H1 (cell line): ENCODE data around the gene PIGZ. TPM values are rescaled to one million over a fixed set of nuclear protein-coding genes. Genes with fewer than 3 reads are reported as not detected.

ENCODE experiments used
- CTCF ChIA-PET: fragments of 300-600 bp; sonication (Branson Sonifier 250); formaldehyde crosslinking; loops from one replicate; lab custom pipeline; 2021; ENCODE audit not compliant: partially characterized antibody; lab: Charles Lee
- POLR2A ChIA-PET: fragments of 300-600 bp; sonication (Branson Sonifier 250); formaldehyde crosslinking; loops from one replicate; lab custom pipeline; 2021; ENCODE audit warnings: inconsistent platforms; ENCODE audit not compliant: partially characterized antibody; lab: Charles Lee
- DNase-seq, 2 experiments: peaks; one replicate each; pipeline versions ENCODE4 v3.0.0 to v3.0.0-alpha.2; 2010 to 2022; ENCODE audit warnings: low spot score in 2 of 2, low read depth in 1 of 2, mixed read lengths in 1 of 2
- FAIRE-seq: peaks from 2 replicates; lab custom pipeline; 2011; peaks lifted over from hg19 to GRCh38; lab: Jason Lieb, UNC
- H2AFZ ChIP-seq: 2 replicates; pipeline ENCODE4 v1.8.1; 2012; ENCODE audit warnings: low read length, inconsistent platforms
- H2AK5ac ChIP-seq: 2 replicates; pipeline ENCODE4 v1.6.1; 2013; ENCODE audit warnings: low read depth, low read length
- H2BK120ac ChIP-seq: replicated peaks from 2 replicates; pipeline ENCODE3; 2013; ENCODE audit warnings: low read depth, low read length, inconsistent platforms
- H2BK12ac ChIP-seq: 2 replicates; pipeline ENCODE4 v1.6.1; 2013; ENCODE audit warnings: low read depth, low read length
- H2BK15ac ChIP-seq: 2 replicates; pipeline ENCODE4 v1.6.1; 2013; ENCODE audit warnings: low read length
- H2BK20ac ChIP-seq: 2 replicates; pipeline ENCODE4 v1.6.1; 2013; ENCODE audit warnings: low read length
- H2BK5ac ChIP-seq: 2 replicates; pipeline ENCODE4 v1.6.1; 2013; ENCODE audit warnings: low read depth, low read length
- H3K14ac ChIP-seq: 2 replicates; pipeline ENCODE4 v1.6.1; 2013; ENCODE audit warnings: inconsistent platforms; ENCODE audit not compliant: insufficient read length
- H3K18ac ChIP-seq: 2 replicates; pipeline ENCODE4 v1.6.1; 2013; ENCODE audit warnings: low read length; ENCODE audit errors: extremely low read depth
- H3K23ac ChIP-seq: 2 replicates; pipeline ENCODE4 v1.6.1; 2013; ENCODE audit warnings: inconsistent platforms; ENCODE audit not compliant: insufficient read length
- H3K23me2 ChIP-seq: 2 replicates; pipeline ENCODE4 v1.6.1; 2013; ENCODE audit warnings: low read depth, low read length
- H3K27ac ChIP-seq: 2 replicates; pipeline ENCODE4 v1.6.1; 2011; ENCODE audit warnings: low read depth, low read length, inconsistent platforms
- H3K27me3 ChIP-seq, 4 experiments: replicated peaks in 1 of 4; 1 replicate in 1 of 4; 2 replicates in 3 of 4; pipeline versions ENCODE4 v1.6.1 to v1.8.1; 2011 to 2013; ENCODE audit warnings: low read length in 3 of 4, mild to moderate bottlenecking in 3 of 4, inconsistent platforms in 2 of 4, mixed read lengths in 2 of 4, moderate library complexity in 1 of 4; ENCODE audit not compliant: control insufficient read depth in 3 of 4, insufficient read depth in 3 of 4; ENCODE audit errors: extremely low read depth in 1 of 4
- H3K36me3 ChIP-seq, 4 experiments: 2 replicates each; pipeline versions ENCODE4 v1.6.1 to v1.8.1; 2011 to 2013; ENCODE audit warnings: mild to moderate bottlenecking in 4 of 4, low read length in 3 of 4, moderate library complexity in 2 of 4, control low read depth in 1 of 4, inconsistent platforms in 1 of 4; ENCODE audit not compliant: insufficient read depth in 4 of 4, control insufficient read depth in 2 of 4
- H3K4ac ChIP-seq: replicated peaks from 2 replicates; pipeline ENCODE3; 2013; ENCODE audit warnings: low read length, low read depth, mixed read lengths, inconsistent platforms; ENCODE audit not compliant: insufficient read length
- H3K4me1 ChIP-seq, 4 experiments: replicated peaks in 1 of 4; 1 replicate in 1 of 4; 2 replicates in 3 of 4; pipeline versions ENCODE4 v1.6.1 to v1.8.1; 2011 to 2013; ENCODE audit warnings: low read length in 3 of 4, inconsistent platforms in 2 of 4, mixed read lengths in 1 of 4; ENCODE audit not compliant: insufficient read depth in 4 of 4, control insufficient read depth in 3 of 4
- H3K4me2 ChIP-seq, 2 experiments: 2 replicates each; pipeline versions ENCODE4 v1.6.1 to v1.8.1; 2011 to 2013; ENCODE audit warnings: low read depth in 2 of 2, low read length in 2 of 2, control low read depth in 1 of 2, inconsistent platforms in 1 of 2, mild to moderate bottlenecking in 1 of 2; ENCODE audit not compliant: insufficient read depth in 1 of 2
- H3K4me3 ChIP-seq, 4 experiments: fragments of 200-600, 300-600 bp in 1 of 4; sonication (generic), shearing (Covaris generic), sonication (Bioruptor Twin) in 1 of 4; 2 replicates each; pipeline versions ENCODE4 v1.5.1 to v1.8.1; 2011 to 2016; ENCODE audit warnings: low read length in 4 of 4, low read depth in 3 of 4, control low read depth in 2 of 4, inconsistent platforms in 2 of 4, mild to moderate bottlenecking in 2 of 4, mixed read lengths in 1 of 4, moderate library complexity in 1 of 4; ENCODE audit not compliant: insufficient read depth in 2 of 4; ENCODE audit errors: extremely low read depth in 1 of 4
- H3K56ac ChIP-seq: replicated peaks from 2 replicates; pipeline ENCODE3; 2013; ENCODE audit warnings: low read depth, mild to moderate bottlenecking, mixed read lengths, low read length, inconsistent platforms; ENCODE audit not compliant: insufficient read length
- H3K79me1 ChIP-seq: 2 replicates; pipeline ENCODE4 v1.6.1; 2013; ENCODE audit warnings: low read depth, low read length, control low read depth
- H3K79me2 ChIP-seq, 2 experiments: 2 replicates each; pipeline versions ENCODE4 v1.6.1 to v1.8.1; 2012 to 2013; ENCODE audit warnings: low read length in 2 of 2, mild to moderate bottlenecking in 2 of 2, inconsistent platforms in 1 of 2; ENCODE audit not compliant: insufficient read depth in 2 of 2, control insufficient read depth in 1 of 2
- H3K9ac ChIP-seq, 4 experiments: replicated peaks in 1 of 4; 1 replicate in 1 of 4; 2 replicates in 3 of 4; pipeline versions ENCODE4 v1.6.1 to v1.8.1; 2011 to 2013; ENCODE audit warnings: low read depth in 3 of 4, low read length in 3 of 4, control low read depth in 2 of 4, mild to moderate bottlenecking in 2 of 4, moderate library complexity in 2 of 4, inconsistent platforms in 1 of 4; ENCODE audit errors: extremely low read depth in 1 of 4
- H3K9me3 ChIP-seq, 2 experiments: 2 replicates each; pipeline versions ENCODE4 v1.6.1 to v1.8.1; 2012 to 2013; ENCODE audit warnings: mild to moderate bottlenecking in 2 of 2, moderate library complexity in 2 of 2, control low read depth in 1 of 2, inconsistent platforms in 1 of 2, low read depth in 1 of 2, low read length in 1 of 2, mixed read lengths in 1 of 2; ENCODE audit not compliant: insufficient read depth in 2 of 2
- H4K20me1 ChIP-seq, 2 experiments: replicated peaks in 1 of 2; 2 replicates each; pipeline versions ENCODE3 to v1.8.1; 2011 to 2013; ENCODE audit warnings: inconsistent platforms in 2 of 2, low read length in 2 of 2, mild to moderate bottlenecking in 1 of 2; ENCODE audit not compliant: insufficient read depth in 2 of 2, control insufficient read depth in 1 of 2
- H4K5ac ChIP-seq: 2 replicates; pipeline ENCODE4 v1.6.1; 2013; ENCODE audit warnings: low read length, low read depth, mixed read lengths, inconsistent platforms; ENCODE audit not compliant: insufficient read length
- H4K8ac ChIP-seq: 2 replicates; pipeline ENCODE4 v1.8.0; 2013; ENCODE audit warnings: mild to moderate bottlenecking, moderate library complexity, low read length, inconsistent platforms; ENCODE audit not compliant: insufficient read depth; ENCODE audit errors: extremely low read depth
- H4K91ac ChIP-seq: replicated peaks from 2 replicates; pipeline ENCODE3; 2013; ENCODE audit warnings: low read length, mixed read lengths, inconsistent platforms; ENCODE audit not compliant: insufficient read length
- ASH2L ChIP-seq: fragments of 200-600, 300-600 bp; sonication (generic); IDR thresholded peaks from one replicate; pipeline ENCODE4 v1.7.1; 2017; ENCODE audit warnings: low read length
- BRCA1 ChIP-seq: IDR thresholded peaks from 2 replicates; pipeline ENCODE4 v1.6.1; 2012; ENCODE audit warnings: low read depth, low read length, improper control_type of control experiment
- CHD2 ChIP-seq: IDR thresholded peaks from 2 replicates; pipeline ENCODE4 v1.6.1; 2012; ENCODE audit warnings: low read length, improper control_type of control experiment
- EP300 ChIP-seq, 2 experiments: IDR thresholded peaks; 1 replicate in 1 of 2; 2 replicates in 1 of 2; pipeline ENCODE4 v1.6.1; 2011 to 2012; ENCODE audit warnings: low read depth in 2 of 2, low read length in 2 of 2, mild to moderate bottlenecking in 2 of 2, borderline replicate concordance in 1 of 2, inconsistent platforms in 1 of 2, moderate library complexity in 1 of 2
- KDM1A ChIP-seq: fragments of 200-600, 300-600 bp; sonication (generic); IDR thresholded peaks from 2 replicates; pipeline ENCODE4 v1.7.1; 2016; ENCODE audit warnings: mild to moderate bottlenecking, low read length, borderline replicate concordance
- NRF1 ChIP-seq: IDR thresholded peaks from 2 replicates; pipeline ENCODE4 v1.6.1; 2011; ENCODE audit warnings: mild to moderate bottlenecking, low read depth, low read length, improper control_type of control experiment
- SP1 ChIP-seq: IDR thresholded peaks from 2 replicates; pipeline ENCODE4 v1.6.1; 2011; ENCODE audit warnings: low read depth, low read length
- SP2 ChIP-seq: IDR thresholded peaks from 2 replicates; pipeline ENCODE4 v1.6.1; 2012; ENCODE audit warnings: mild to moderate bottlenecking, low read length, inconsistent platforms
- TBP ChIP-seq: IDR thresholded peaks from 2 replicates; pipeline ENCODE4 v1.6.1; 2011; ENCODE audit warnings: low read depth, low read length, improper control_type of control experiment
- WGBS, 2 experiments: shearing (Covaris generic) in 1 of 2; methylation state at CpG; one replicate each; pipeline versions ENCODE4 v1.1.6 to v1.1.7; 2013 to 2015; ENCODE audit warnings: low lambda C conversion rate in 2 of 2, mixed read lengths in 2 of 2, inconsistent platforms in 1 of 2, low coverage in 1 of 2, missing lambda C conversion rate in 1 of 2; ENCODE audit not compliant: insufficient replicate concordance in 2 of 2, insufficient coverage in 1 of 2, insufficient read length in 1 of 2; ENCODE audit errors: extremely low coverage in 1 of 2, missing lambda C conversion rate in 1 of 2; 5-methylcytosine and 5-hydroxymethylcytosine counted together
- polyA plus RNA-seq, 7 experiments: library from polyadenylated mRNA; depleted of rRNA in 3 of 7; stranded (reverse) in 5 of 7; unstranded in 2 of 7; fragments of >200 nt in 5 of 7; fragments of 200-250 nt in 2 of 7; gene quantifications; 1 replicate in 5 of 7; 2 replicates in 1 of 7; 4 replicates in 1 of 7; pipeline versions ENCODE4 v1.2.1 to v1.2.3, GENCODE V29; 2011 to 2013; ENCODE audit warnings: missing spikeins in 2 of 7, mixed read lengths in 2 of 7
- total RNA-seq: library from RNA; stranded (reverse); fragmentation: NEBNext Ultra II Directional; extraction: Animal tissue kit (Norgen Biotek cat#: 25700); gene quantifications from 2 replicates; pipeline ENCODE4 v1.2.1, GENCODE V29; 2021
- TF ChIP-seq, protein P1 (sequence below): IDR thresholded peaks from 2 replicates; pipeline ENCODE4 v1.6.1; 2012; ENCODE audit warnings: inconsistent platforms

Gene PIGZ
- total and polyA plus RNA-seq, 2 of the 8 experiments (the other 6 are each of a cell fraction or from before 2014, with no cell fraction given): 0.32 TPM; not detected in 1

GRCh38 chr3:196990601-196991007 lies 22.0 kb upstream of the PIGZ start:
- WGBS, 2 experiments: 97% methylated on average over 10 of the region's 10 CpGs; no CpG with 5 or more reads in 1 of the 2 experiments
- peaks cover 0 to 6% (median 2%) of the 10 kb centered on the region in 4 experiments; a peak in 3 of 7 replicates for H3K4me1 ChIP-seq
- no peak overlapping the region for H2AFZ ChIP-seq
- H3K4me2 ChIP-seq: no peak overlapping the region
- H2BK5ac ChIP-seq: no peak overlapping the region
- H2BK12ac ChIP-seq: no peak overlapping the region
- H3K4ac ChIP-seq: no peak overlapping the region
- H4K20me1 ChIP-seq: peaks cover 0 to 6% of the 10 kb centered on the region in 2 experiments
- FAIRE-seq: no peak
- H3K79me2 ChIP-seq: no peaks in the 10 kb centered on the region
- H2BK120ac ChIP-seq: no peak overlapping the region
- H2BK20ac ChIP-seq: no peak overlapping the region
- no peak overlapping the region for H2BK15ac ChIP-seq
- no peaks in the 10 kb centered on the region for H3K36me3 ChIP-seq
- H2AK5ac ChIP-seq: no peak overlapping the region
- no peaks in the 10 kb centered on the region for H3K79me1 ChIP-seq
- POLR2A ChIA-PET: interaction anchor here (1.4 kb wide), 1 partner anchor 14 kb away, joined by 4 read pairs; no protein-coding TSS in a partner anchor
- peaks cover 5% of the 10 kb centered on the region; the same call in 1 of the 2 replicates for H3K23me2 ChIP-seq
- no peak for TF ChIP-seq SP1
- no peak for TF ChIP-seq KDM1A
- TF ChIP-seq TBP: no peak
- no peak for TF ChIP-seq ASH2L
- TF ChIP-seq EP300 (IDR thresholded peaks at IDR 0.05; ENCODE audit: borderline replicate concordance in 1 of 2, low read depth in 2 of 2, low read length in 2 of 2): no peak
- no peak for TF ChIP-seq NRF1
- TF ChIP-seq SP2: no peak
- no peak for TF ChIP-seq BRCA1
- TF ChIP-seq CHD2: no peak
- TF ChIP-seq, protein P1, sequence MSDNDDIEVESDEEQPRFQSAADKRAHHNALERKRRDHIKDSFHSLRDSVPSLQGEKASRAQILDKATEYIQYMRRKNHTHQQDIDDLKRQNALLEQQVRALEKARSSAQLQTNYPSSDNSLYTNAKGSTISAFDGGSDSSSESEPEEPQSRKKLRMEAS: no peak
- TF ChIP-seq, all 59 proteins: peak for 0
- CTCF ChIA-PET: interaction anchor here (0.8 to 1.8 kb wide), 10 partner anchors 8 to 237 kb away, joined by 3 to 7 read pairs (median 4); partner anchors contain the start of gene MELTF
- Histone ChIP-seq H4K5ac (no peak overlapping the region), H3K9me3 (no peaks in the 10 kb centered on the region), H4K8ac (no peak overlapping the region), H4K91ac (no peak overlapping the region), H3K23ac (no peak overlapping the region), H3K27ac (no peak overlapping the region), H3K9ac (no peak overlapping the region), H3K14ac (no peak overlapping the region), H3K18ac (no peak overlapping the region; the same call in 1 of the 2 replicates), H3K56ac (no peak overlapping the region), H3K27me3 (no peaks in the 10 kb centered on the region), H3K4me3 (no peak overlapping the region)
- no peak for DNase-seq
